Duodenal mucosa (tissue), 2 donors: ENCODE results near the gene TEX22.

ENCODE experiments used
- H3K27ac ChIP-seq: one replicate; pipeline ENCODE4 v1.7.0; 2013; ENCODE audit warnings: low read depth, low read length
- H3K27me3 ChIP-seq, 2 donors: one replicate each; pipeline ENCODE4 v1.7.0; 2013; ENCODE audit warnings: low read length in 2 of 2, control low read depth in 1 of 2; ENCODE audit not compliant: insufficient read depth in 2 of 2, control insufficient read depth in 1 of 2
- H3K36me3 ChIP-seq, 2 donors: one replicate each; pipeline ENCODE4 v1.7.0; 2013; ENCODE audit warnings: low read length in 2 of 2, control low read depth in 1 of 2; ENCODE audit not compliant: insufficient read depth in 2 of 2, control insufficient read depth in 1 of 2
- H3K4me1 ChIP-seq, 2 donors: one replicate each; pipeline ENCODE4 v1.7.0; 2013; ENCODE audit warnings: low read length in 2 of 2, control low read depth in 1 of 2; ENCODE audit not compliant: insufficient read depth in 2 of 2, control insufficient read depth in 1 of 2
- H3K4me3 ChIP-seq, 2 donors: one replicate each; pipeline ENCODE4 v1.7.0; 2013; ENCODE audit warnings: low read length in 2 of 2, low read depth in 1 of 2
- H3K9ac ChIP-seq, 2 donors: one replicate each; pipeline ENCODE4 v1.7.0; 2013; ENCODE audit warnings: low read length in 2 of 2, low read depth in 1 of 2
- H3K9me3 ChIP-seq, 2 donors: one replicate each; pipeline ENCODE4 v1.7.0; 2013; ENCODE audit warnings: low read length in 2 of 2, control low read depth in 1 of 2; ENCODE audit not compliant: control insufficient read depth in 1 of 2

Gene TEX22

DNA sequence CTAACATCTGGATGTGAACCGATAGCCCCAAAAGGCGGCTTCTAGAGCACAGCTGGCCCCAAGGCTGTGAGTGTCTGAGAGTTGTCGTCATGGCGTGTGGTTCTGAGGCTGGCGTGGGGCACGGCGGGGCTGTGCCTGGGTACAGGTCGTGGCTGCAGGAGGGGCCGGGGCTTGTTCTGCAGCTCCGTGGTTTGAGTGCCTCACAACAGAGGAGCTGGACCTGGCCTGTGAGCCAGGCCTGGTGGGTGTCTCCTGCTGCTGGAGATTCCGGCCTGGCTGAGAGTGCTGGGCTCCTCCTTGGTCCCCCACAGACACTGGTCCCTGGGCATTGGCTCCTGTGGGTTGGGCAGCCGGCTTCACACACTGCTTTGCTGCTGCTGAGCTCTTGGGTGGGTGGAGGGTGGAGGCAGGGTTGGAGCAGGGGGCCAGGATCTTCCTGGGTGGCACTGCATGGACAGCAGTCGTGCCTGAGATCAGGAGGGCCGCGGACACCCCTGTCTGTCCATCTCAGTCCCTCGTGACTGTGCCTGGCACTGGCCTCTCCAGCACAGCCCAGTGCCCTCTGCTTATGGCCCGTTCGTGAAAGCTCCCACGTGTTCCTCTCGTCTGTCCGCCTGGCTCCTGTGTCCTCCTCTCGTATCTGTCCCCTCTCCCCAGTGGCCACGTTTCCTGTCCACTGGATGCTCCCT, 31.8 kb upstream of the TEX22 start:
- Histone ChIP-seq H3K9ac (no peak overlapping the region), H3K27me3 (no peaks in the 10 kb centered on the region), H3K36me3 (peaks cover 0 to 14% of the 10 kb centered on the region in 2 donors), H3K27ac (no peak overlapping the region), H3K9me3 (no peaks in the 10 kb centered on the region), H3K4me1 (no peaks in the 10 kb centered on the region), H3K4me3 (no peak overlapping the region)

DNA sequence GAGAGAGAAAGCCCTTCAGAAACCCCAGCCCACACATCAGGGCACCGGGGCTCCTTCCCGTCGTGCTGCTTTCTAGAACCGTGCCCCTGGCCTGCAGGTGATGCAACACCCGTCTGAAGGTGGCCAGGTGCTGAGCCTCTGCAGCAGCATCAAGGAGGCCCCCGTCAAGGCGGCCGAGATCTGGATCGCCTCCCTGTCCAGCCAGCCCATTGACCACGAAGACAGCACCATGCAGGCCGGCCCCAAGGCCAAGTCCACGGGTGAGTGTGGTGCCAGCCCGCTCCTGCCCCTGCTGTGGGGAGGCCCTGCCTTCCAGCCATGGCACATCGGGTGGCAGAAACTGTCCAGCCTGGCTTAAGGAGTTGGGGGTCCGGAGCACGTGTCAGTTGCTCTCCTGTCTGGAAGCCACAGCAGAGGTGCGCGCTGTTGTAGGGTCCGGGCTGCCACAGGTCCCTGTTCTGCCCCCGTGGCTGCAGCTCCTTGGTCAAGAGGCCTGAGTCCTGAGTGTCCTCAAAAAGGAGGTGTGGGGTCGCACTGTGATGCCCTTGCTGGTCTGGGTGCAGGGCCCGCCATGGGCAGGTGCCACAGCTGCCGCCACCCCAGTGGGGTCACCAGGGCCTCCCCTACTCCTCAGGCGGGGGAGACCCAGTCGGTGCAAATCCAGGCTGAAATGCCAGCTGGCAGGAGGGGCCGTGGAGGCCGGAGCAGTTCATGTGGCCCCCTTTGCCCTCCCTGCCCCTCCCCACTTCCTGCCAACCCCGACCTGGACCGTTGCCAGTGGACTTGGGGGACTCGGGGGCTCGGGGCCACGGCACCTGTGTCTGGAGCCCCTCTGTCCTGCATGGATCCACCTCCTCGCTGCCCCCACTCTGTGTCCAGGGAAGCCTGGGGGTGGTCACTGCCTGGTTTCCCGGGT, 31.0 kb upstream of the TEX22 start:
- H3K9ac ChIP-seq = no peak overlapping the region
- no peak overlapping the region for H3K27ac ChIP-seq
- peaks cover 0 to 14% of the 10 kb centered on the region in 2 donors for H3K36me3 ChIP-seq
- no peaks in the 10 kb centered on the region for H3K4me1 ChIP-seq
- no peaks in the 10 kb centered on the region for H3K27me3 ChIP-seq
- H3K4me3 ChIP-seq = no peak overlapping the region
- no peaks in the 10 kb centered on the region for H3K9me3 ChIP-seq

DNA sequence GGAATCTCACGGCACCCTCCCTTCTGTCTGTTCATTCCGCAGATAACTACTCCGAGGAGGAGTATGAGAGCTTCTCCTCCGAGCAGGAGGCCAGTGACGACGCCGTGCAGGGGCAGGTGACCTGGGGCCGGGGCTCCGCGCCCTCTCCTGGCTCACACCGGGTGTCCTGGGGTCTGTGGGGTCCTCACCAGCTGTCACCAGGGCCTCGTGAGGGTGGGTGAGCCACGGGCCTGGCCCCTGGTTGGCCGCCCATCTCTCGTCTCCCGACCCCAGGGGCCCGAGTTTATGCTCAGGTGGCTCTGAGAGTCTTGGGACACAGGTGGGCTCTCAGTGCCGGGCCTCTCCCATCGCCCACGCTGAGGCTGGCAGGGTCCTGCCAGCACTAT, 30.3 kb upstream of the TEX22 start:
- H3K9ac ChIP-seq = no peak overlapping the region
- peaks cover 0 to 14% of the 10 kb centered on the region in 2 donors for H3K36me3 ChIP-seq
- no peak overlapping the region for H3K27ac ChIP-seq
- no peaks in the 10 kb centered on the region for H3K9me3 ChIP-seq
- no peaks in the 10 kb centered on the region for H3K4me1 ChIP-seq
- H3K27me3 ChIP-seq = no peaks in the 10 kb centered on the region
- H3K4me3 ChIP-seq = no peak overlapping the region

DNA sequence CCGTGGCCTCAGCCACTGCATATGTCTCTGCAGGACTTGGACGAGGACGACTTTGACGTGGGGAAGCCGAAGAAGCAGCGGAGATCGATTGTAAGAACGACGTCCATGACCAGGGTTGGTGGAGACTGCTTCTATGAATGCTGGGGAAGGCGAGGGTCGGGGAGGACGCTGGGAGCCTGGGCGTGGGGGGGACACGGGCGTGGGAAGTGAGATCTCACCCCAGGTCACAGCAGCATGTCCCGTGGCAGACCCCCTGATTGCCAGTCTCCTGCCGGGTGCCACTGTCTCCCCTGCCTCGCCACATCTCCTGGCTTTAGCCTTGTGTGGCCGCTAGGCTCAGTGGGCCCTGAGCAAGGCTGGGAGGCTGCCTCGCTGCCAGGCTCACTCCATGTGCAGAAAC, 29.9 kb upstream of the TEX22 start:
- Histone ChIP-seq H3K36me3 (peaks cover 0 to 14% of the 10 kb centered on the region in 2 donors), H3K9ac (no peak overlapping the region), H3K9me3 (no peaks in the 10 kb centered on the region), H3K4me1 (no peaks in the 10 kb centered on the region), H3K4me3 (no peak overlapping the region), H3K27ac (no peak overlapping the region), H3K27me3 (no peaks in the 10 kb centered on the region)

DNA sequence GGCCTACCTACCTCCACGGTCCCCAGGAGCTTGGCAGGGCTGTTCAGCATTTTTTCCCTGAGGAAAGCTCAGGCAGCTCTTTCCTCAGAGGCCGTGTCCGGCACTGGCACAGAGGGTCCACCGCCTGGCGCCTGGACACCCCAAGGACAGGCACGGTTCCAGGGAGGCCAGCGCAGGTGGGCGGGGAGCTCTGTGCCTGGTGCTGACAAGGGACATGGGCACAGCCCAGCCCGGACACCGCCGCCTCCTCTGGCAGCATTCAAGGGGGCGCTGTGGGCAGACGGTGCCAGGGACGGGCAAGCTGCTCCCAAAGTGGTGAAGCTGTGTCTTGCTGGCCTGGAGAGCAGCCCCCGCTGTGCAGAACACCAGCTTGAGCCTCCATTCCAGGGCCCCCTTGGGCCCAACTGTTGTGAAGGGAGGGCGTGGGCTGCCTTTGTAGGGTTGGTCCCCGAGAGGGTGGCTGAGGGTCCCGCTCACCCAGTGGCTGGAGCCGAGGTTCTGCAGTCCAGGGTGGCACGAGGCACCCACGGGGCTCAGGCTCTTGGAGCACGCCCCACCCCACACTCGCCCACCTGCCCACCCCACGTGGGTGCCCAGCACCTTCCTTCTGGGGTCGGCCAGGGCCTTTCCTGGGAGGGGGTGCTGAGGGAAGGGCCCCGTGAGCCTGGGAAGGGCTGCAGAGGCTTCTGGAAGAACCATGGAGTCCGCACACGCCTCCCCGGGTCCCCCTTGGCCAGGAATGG, 29.3 kb upstream of the TEX22 start:
- H3K4me3 ChIP-seq = no peak overlapping the region
- no peaks in the 10 kb centered on the region for H3K9me3 ChIP-seq
- H3K27ac ChIP-seq = no peak overlapping the region
- H3K27me3 ChIP-seq = no peaks in the 10 kb centered on the region
- H3K4me1 ChIP-seq = no peaks in the 10 kb centered on the region
- H3K9ac ChIP-seq = no peak overlapping the region
- peaks cover 0 to 14% of the 10 kb centered on the region in 2 donors for H3K36me3 ChIP-seq

DNA sequence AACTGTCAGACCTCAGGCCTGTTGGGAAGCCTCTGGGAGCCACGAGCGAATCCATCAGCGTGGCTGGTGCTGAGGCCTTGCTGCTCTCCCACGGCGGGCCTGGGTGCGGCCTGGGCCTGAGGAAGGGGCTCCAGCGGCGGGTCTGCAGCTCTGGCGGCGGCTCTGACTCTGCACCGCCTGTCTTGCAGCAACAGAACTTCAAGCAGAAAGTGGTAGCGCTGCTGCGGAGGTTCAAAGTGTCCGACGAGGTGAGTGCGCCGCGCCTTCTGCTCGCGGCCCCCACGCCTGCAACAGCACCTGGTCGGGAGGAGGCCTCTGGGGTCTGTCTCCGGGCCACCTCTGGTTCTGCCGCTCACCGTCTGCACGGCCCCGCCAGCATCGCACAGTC, 28.7 kb upstream of the TEX22 start:
- Histone ChIP-seq H3K27ac (no peak overlapping the region), H3K9me3 (no peaks in the 10 kb centered on the region), H3K4me3 (no peak overlapping the region), H3K36me3 (peaks cover 0 to 14% of the 10 kb centered on the region in 2 donors), H3K4me1 (no peaks in the 10 kb centered on the region), H3K27me3 (no peaks in the 10 kb centered on the region), H3K9ac (no peak overlapping the region)

DNA sequence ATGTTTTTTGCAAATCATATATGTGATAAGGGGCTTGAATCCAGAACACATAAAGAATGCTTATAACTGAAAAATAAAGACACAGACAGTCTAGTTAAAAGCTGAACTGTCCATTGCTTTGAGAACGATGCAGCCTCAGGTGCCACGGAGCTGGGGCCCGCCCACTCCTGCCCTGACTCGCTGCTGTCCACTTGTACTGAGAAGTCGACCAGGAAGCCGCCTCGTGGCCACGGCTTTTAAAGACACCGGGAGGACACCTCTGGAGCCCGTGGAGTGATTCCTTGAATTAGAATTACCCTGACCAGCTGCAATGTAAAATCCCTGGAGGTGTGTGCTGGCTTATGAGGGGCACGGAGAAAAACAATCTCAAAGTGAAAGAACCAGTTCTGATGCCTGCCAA, 23.9 kb upstream of the TEX22 start:
- H3K4me1 ChIP-seq = no peaks in the 10 kb centered on the region
- H3K36me3 ChIP-seq = peaks cover 0 to 4% of the 10 kb centered on the region in 2 donors
- H3K9ac ChIP-seq = no peak overlapping the region
- no peaks in the 10 kb centered on the region for H3K9me3 ChIP-seq
- no peak overlapping the region for H3K27ac ChIP-seq
- no peak overlapping the region for H3K4me3 ChIP-seq
- no peaks in the 10 kb centered on the region for H3K27me3 ChIP-seq

DNA sequence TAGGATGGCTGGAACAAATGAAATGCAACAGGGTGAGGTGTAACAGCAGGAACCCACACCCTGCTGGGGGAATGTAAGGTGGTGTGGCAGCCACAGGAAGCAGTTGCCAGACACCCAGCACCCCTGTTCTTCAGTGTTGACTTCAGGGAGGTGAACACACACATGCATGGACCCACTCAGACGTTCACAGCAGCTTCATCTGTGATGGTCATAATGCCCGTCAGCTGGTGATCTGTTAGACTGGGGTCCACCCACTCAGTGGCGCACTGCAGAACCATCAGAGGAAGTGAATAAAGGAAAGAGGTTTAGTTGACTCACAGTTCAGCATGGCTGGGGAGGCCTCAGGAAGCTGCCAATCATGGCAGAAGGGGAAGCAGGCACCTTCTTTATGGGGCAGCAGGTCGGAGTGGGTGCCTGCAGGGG, 22.7 kb upstream of the TEX22 start:
- no peaks in the 10 kb centered on the region for H3K27me3 ChIP-seq
- H3K4me1 ChIP-seq = no peaks in the 10 kb centered on the region
- no peak overlapping the region for H3K9ac ChIP-seq
- no peak overlapping the region for H3K27ac ChIP-seq
- H3K9me3 ChIP-seq = no peaks in the 10 kb centered on the region
- no peak overlapping the region for H3K4me3 ChIP-seq
- H3K36me3 ChIP-seq = no peaks in the 10 kb centered on the region

DNA sequence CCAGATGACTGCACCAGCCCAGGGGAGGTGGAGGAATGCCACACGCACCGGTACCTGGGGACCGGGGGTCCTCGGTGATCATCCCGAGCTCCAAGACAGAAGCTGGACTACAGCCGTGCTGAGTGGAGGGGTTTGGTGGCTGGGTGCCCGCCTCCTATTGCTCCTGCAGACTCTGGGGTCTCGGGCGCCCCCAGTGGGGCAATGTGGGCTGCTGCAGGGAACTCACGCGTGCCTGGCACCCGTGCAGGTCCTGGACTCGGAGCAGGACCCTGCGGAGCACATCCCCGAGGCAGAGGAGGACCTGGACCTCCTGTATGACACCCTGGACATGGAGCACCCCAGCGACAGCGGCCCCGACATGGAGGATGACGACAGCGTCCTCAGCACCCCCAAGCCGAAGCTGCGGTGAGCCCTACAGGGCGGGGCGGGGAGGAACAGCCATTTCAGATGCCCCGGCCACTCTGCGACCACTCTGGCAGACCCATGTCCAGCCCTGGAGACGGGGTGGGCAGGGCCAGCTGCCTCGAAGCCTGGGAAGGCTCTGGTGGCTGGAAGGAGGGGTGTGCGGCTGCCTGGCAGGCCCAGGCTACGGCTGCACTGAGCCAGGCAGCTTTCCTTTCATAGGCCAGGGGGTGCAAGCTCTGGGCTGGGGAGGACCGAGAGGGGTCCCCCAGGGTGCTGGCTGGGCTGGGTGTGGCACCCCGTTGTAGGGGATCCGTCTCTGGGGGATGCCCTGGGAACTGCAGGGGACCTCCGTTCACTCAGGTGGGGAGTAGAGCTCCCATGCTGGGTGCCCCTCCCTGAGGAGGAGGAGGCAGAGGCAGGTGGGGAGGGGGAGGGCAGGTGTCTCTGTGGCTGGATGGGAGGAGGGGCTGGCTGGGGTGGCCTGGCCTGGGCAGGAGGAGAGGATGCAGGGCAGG, 21.6 kb upstream of the TEX22 start:
- Histone ChIP-seq H3K36me3 (peaks cover 0 to 4% of the 10 kb centered on the region in 2 donors), H3K4me3 (no peak overlapping the region), H3K4me1 (no peaks in the 10 kb centered on the region), H3K9me3 (no peaks in the 10 kb centered on the region), H3K9ac (no peak overlapping the region), H3K27ac (no peak overlapping the region), H3K27me3 (no peaks in the 10 kb centered on the region)
